Measurements from ENCODE around the gene PADI4. TPM values are rescaled to one million over a fixed set of nuclear protein-coding genes. Genes with fewer than 3 reads are reported as not detected.

PADI4 gene
- total RNA-seq, 1 donor: not detected

GRCh38 chr1:17309426-17310067 lies 1.6 kb downstream of the PADI4 start:
- no peak overlapping the region for H3K4me3 ChIP-seq (ENCODE audit: low read depth, low read length)
- TF ChIP-seq CTCF (IDR thresholded peaks at IDR 0.05; ENCODE audit: insufficient read depth, low read length): no peak
- no peak for DNase-seq (ENCODE audit: low read depth)

DNA sequence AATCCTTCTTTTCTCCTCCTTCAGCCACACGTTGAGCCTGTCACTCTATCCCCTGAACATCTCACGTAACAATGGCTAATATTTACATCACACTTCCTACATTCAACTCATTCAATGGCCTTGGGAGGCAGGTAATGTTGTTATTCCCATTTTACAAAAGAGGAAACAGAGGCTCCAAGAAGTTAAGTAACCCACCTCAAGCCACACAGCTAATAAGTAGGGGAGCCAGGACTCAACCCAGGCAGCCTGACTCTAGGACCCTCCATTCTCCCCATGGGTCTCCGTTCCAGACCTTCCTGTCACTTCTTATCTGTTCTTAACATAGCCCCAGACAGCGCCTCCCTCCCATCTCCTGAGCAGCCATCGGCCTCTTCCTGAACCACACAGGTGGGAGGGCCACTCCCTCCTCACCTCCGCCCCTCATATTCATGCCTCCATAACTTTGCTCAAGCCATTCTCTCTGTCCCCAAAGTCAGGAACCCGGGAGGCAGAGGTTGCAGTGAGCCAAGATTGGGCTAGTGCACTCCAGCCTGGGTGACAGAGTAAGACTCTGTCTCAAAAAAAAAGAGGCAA lies 2.2 kb downstream of the PADI4 start:
- no peak for DNase-seq (ENCODE audit: low read depth)
- no peak for TF ChIP-seq CTCF (IDR thresholded peaks at IDR 0.05; ENCODE audit: insufficient read depth, low read length)

DNA sequence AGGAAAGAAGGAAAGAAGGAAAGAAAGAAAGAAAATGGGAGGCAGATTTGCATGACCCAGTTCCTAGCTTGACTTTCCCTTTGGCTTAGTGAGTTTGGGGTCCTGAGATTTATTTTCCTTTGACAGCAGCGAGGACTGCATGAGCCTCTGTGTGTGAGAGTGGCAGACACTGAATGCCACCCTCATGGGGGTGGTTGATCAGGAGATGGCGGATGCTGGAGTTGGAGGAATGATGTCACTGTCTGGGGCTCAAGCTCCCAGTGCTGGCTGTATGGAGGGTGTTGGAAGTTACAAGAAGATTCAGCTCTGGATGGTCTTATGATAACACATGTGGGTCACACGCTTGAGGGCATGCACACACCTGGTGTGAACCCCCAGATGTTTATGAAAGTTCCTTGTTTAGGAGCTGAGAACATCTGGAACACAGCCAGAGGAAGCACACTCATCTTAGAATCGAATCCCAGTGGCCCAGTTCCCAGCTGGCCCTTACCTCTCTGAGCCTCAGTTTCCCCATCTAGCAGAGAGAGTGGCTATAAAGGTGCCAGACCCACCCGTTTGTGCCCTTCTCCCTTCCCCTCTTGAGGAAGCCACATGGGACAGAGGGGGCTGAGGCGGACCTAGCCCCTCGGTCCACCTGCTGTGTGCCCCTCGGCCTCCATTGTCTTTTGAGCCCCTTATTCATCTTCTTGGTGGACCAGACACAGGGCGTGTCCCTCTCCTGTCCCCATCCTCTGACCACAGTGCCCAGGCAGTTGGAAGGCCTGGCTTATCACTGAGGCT lies 5.7 kb downstream of the PADI4 start:
- TF ChIP-seq CTCF (IDR thresholded peaks at IDR 0.05; ENCODE audit: insufficient read depth, low read length): no peak
- no peak overlapping the region for H3K4me3 ChIP-seq (ENCODE audit: low read depth, low read length)
- DNase-seq (ENCODE audit: low read depth): no peak

More for the DNA sequence above, 2.2 kb downstream of the PADI4 start:
- H3K4me3 ChIP-seq (ENCODE audit: low read depth, low read length): no peak overlapping the region

DNA sequence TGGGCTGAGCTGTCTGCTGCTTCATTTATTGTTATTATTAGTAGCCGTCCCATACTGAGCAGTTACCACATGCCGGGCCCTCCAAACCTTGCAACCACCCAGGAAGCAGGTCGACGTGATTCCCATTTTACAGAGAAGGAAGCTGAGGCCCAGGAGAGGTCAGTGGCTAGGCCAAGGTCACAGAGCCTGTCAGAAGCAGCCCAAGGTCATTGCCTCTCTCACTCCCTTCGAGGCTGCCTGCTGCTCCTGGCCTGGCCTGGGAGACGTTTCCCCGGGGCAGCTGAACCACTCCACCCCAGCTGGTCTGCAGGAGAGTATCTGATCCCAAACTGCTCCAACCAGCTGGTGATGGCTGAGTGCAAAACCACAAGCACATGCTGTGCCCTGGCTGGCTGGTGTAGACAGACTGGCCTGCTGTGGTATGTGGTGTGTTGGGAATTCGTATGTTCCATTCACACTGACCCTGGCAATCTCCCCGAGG lies 6.5 kb downstream of the PADI4 start:
- no peak for DNase-seq (ENCODE audit: low read depth)
- no peak for TF ChIP-seq CTCF (IDR thresholded peaks at IDR 0.05; ENCODE audit: insufficient read depth, low read length)
- H3K4me3 ChIP-seq (ENCODE audit: low read depth, low read length): no peak overlapping the region

- TF ChIP-seq CTCF (IDR thresholded peaks at IDR 0.05; ENCODE audit: insufficient read depth, low read length): no peak
- no peak for DNase-seq (ENCODE audit: low read depth)
- no peak overlapping the region for H3K4me3 ChIP-seq (ENCODE audit: low read depth, low read length)
Observed at GRCh38 chr1:17315542-17316130, 7.6 kb downstream of the PADI4 start.

GRCh38 chr1:17316704-17317103 lies 8.7 kb downstream of the PADI4 start:
- DNase-seq (ENCODE audit: low read depth): no peak
- TF ChIP-seq CTCF (IDR thresholded peaks at IDR 0.05; ENCODE audit: insufficient read depth, low read length): no peak
- H3K4me3 ChIP-seq (ENCODE audit: low read depth, low read length): no peak overlapping the region

Measured in fibroblast of the aortic adventitia (primary cell).